Lung microvascular endothelial cell (primary cell): Measurements from ENCODE around the gene SLC18A2. TPM values are rescaled to one million over a fixed set of nuclear protein-coding genes. Genes with fewer than 3 reads are reported as not detected.

Experiments
- DNase-seq, 2 donors: peaks; one replicate each; pipeline versions ENCODE4 v3.0.0 to v3.0.0-alpha.2; 2010; ENCODE audit warnings: low read depth in 2 of 2
- total RNA-seq: library from RNA; depleted of rRNA; stranded (reverse); fragments of >200 nt; gene quantifications from 2 replicates; pipeline ENCODE4 v1.2.1, GENCODE V29; 2014

The SLC18A2 gene
- total RNA-seq, 1 donor from 2014 or later, result not detected

DNA sequence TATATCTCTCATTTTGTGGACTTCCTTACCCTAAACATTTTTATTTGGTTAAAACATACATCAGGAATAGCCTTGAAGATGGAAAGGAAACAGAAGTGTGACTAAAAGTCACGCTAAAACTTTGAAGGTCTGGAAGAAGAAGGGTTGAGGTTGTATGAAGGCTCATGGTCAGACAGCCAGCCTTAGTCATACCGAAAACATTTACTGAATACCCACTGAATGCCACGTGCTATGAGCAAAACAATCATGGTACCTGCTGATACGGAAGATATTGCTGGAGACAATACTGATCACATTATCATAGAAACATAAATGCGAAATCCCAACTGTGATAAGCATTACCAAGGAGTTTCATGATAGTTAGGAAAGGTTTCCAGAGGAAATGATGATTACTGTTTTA, 70.3 kb downstream of the SLC18A2 start:
- DNase-seq, result peak in 1 of 2 donors; percentile 4

- DNase-seq, result no peak
Measured at GRCh38 chr10:117312430-117312829, 71.5 kb downstream of the SLC18A2 start.

DNA sequence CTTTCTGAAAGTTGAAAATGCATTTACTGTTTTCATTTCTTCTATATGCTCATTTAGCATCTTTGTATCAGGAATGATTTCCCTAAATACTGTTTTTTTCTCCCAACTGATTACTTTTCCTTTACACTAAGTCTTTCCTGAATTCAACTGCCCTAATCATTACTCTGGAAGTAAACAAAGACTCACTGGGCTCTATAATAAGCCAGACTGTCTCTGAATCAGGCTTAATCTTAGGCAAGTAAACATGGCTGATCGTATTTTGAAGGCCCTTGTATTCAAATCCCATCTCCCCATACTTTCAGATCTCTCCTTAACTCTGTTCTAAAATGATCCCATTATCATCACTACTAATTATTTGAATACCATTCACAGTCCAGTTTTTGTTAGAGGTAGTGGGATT, 72.7 kb downstream of the SLC18A2 start:
- DNase-seq, result no peak

GRCh38 chr10:117316701-117317100, 75.8 kb downstream of the SLC18A2 start:
- DNase-seq, result no peak

- peak in 1 of 2 donors; percentile 24 for DNase-seq
Measured at GRCh38 chr10:117318909-117319308, 78.0 kb downstream of the SLC18A2 start.

GRCh38 chr10:117320050-117320665, 79.2 kb downstream of the SLC18A2 start:
- peak; percentile 39 to 49 for DNase-seq

DNA sequence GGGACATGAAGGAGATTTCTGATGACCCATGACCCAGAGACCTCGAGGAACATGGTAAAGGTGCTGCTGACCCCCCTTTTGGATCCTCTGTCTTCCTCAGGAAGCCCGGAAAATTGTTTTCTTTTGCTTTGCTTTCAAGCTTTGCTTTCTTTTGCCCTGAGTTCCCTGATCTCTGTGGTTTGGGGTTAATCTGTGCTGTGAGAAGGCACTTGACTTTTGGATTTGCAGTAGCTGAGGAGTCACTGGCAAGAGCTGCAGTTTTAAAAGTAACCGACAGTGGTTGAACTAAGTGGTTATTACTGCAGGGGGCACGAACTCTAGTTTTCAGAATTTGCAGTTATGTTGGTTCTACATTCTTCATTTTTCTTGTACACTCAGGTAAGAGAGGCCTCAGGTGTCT, 81.3 kb downstream of the SLC18A2 start:
- DNase-seq, result peak in 1 of 2 donors; percentile 20

DNA sequence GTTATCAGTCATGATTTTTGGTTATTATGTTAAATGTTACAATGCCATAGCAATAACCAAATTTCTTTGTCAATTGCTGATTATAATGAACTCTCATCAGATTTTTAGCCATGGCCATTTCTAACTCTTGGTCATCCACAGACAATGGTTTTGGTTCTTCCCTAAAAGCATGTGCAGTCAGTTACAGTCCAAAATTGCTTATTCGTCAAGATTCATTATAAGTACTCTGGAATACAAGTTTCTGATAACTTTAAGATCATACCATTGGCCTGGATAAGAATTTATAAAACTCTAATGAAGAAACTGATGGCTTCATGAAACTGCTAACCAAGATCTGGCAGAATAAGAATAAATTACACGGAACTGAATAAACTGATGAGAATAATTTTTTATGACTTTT, 83.5 kb downstream of the SLC18A2 start:
- no peak for DNase-seq

DNA sequence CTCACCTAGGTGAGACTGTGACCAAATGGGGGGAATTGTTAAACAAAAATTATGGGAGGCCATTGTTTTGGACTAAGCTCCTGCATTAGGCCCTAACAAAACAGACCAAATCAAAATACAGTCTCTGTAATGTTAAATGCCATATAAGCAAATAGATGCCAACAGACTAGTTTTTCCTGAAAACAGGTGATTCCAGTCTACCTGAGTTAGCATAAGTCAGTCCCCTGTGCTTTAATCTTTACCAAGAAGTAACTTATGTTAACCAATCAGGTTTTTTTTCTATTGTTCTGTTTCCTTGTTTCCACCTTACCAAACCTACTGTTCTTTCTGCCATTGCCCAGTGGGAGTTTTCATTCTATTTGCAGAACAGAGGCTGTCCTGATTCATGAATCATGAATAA, 86.3 kb downstream of the SLC18A2 start:
- no peak for DNase-seq

Other genes with a start within 250 kb of the SLC18A2 start
- gene SHTN1, start 235.9 kb upstream of the SLC18A2 start, total RNA-seq, result 0.87 and 0.99 TPM in 2 replicates
- gene VAX1, start 102.8 kb upstream of the SLC18A2 start, total RNA-seq, result not detected in 2 replicates
- gene KCNK18, start 43.6 kb upstream of the SLC18A2 start, total RNA-seq, result not detected in 2 replicates
- gene PDZD8, start 134.3 kb downstream of the SLC18A2 start, total RNA-seq, result 8.3 and 13.1 TPM in 2 replicates